ENCODE data around the gene PRKN. TPM values are rescaled to one million over a fixed set of nuclear protein-coding genes. Genes with fewer than 3 reads are reported as not detected.

PRKN gene
- total and polyA plus RNA-seq, 2 donors (not counting 3 experiments of a cell fraction or from before 2014, with no cell fraction given), result 0.06 TPM; not detected in 1

DNA sequence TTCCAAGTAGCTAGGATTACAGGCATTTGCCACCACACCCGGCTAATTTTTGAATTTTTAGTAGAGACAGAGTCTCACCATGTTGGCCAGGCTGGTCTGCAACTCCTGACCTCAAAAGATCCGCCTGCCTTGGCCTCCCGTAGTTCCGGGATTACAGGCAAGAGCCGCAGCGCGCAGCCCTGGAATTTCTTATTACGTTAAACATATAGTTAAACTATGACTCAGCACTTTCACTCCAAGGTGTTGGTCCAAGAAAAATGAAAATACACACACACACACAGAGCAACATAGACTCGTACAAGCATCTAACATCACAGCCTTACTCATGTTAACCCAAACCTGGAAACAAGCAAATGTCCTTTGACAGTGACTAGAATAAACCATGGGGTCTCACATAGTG lies 663.9 kb downstream of the PRKN start:
- Histone ChIP-seq H3K9ac (replicated peaks; ENCODE audit: extremely low read depth, insufficient read depth, low read length) (no peak overlapping the region), H2AFZ (ENCODE audit: low read depth, low read length) (no peak overlapping the region), H3K9me1 (replicated peaks; ENCODE audit: control insufficient read depth, extremely low read depth, insufficient read depth, low read length) (no peaks in the 10 kb centered on the region), H3K79me2 (ENCODE audit: control insufficient read depth, insufficient read depth, low read length) (no peaks in the 10 kb centered on the region), H3K9me3 (replicated peaks; ENCODE audit: control insufficient read depth, insufficient read depth, low read length) (no peaks in the 10 kb centered on the region), H3K27me3 (ENCODE audit: control insufficient read depth in 2 of 2, insufficient read depth in 2 of 2, low read length in 2 of 2) (no peaks in the 10 kb centered on the region), H3K36me3 (ENCODE audit: control insufficient read depth in 2 of 2, extremely low read depth in 1 of 2, insufficient read depth in 2 of 2, low read length in 2 of 2) (no peaks in the 10 kb centered on the region), H4K20me1 (replicated peaks; ENCODE audit: control insufficient read depth, extremely low read depth, insufficient read depth, low read length) (no peaks in the 10 kb centered on the region), H3K27ac (ENCODE audit: insufficient read depth, low read depth, low read length) (no peak overlapping the region), H3K4me2 (ENCODE audit: insufficient read depth, low read length) (no peak overlapping the region), H3K4me1 (ENCODE audit: control insufficient read depth, extremely low read depth, insufficient read depth, low read length) (no peaks in the 10 kb centered on the region), H3K4me3 (replicated peaks in 1 of 3; ENCODE audit: insufficient read depth in 1 of 3, low read depth in 1 of 3, low read length in 3 of 3) (no peak overlapping the region)
- no peak for FAIRE-seq
- no TSS peak for BruUV-seq (replicated peaks)
- TF ChIP-seq MYC (IDR thresholded peaks at IDR 0.05; ENCODE audit: low read depth, low read length) (no peak), EZH2 (IDR thresholded peaks at IDR 0.05; ENCODE audit: borderline replicate concordance, low read depth, low read length, severe bottlenecking) (no peak), JUN (IDR thresholded peaks at IDR 0.05; ENCODE audit: borderline replicate concordance, insufficient read depth, insufficient read length, low read depth) (no peak), POLR2A (IDR thresholded peaks at IDR 0.05; ENCODE audit: low read depth, low read length) (no peak), GATA2 (IDR thresholded peaks at IDR 0.05; ENCODE audit: insufficient read depth, insufficient read length, low read depth, low read length) (no peak), POLR2AphosphoS5 (IDR thresholded peaks at IDR 0.05; ENCODE audit: insufficient read depth, low read depth, low read length) (no peak), FOS (IDR thresholded peaks at IDR 0.05; ENCODE audit: borderline replicate concordance, insufficient read depth, low read length) (no peak)
- TF ChIP-seq, protein P1, sequence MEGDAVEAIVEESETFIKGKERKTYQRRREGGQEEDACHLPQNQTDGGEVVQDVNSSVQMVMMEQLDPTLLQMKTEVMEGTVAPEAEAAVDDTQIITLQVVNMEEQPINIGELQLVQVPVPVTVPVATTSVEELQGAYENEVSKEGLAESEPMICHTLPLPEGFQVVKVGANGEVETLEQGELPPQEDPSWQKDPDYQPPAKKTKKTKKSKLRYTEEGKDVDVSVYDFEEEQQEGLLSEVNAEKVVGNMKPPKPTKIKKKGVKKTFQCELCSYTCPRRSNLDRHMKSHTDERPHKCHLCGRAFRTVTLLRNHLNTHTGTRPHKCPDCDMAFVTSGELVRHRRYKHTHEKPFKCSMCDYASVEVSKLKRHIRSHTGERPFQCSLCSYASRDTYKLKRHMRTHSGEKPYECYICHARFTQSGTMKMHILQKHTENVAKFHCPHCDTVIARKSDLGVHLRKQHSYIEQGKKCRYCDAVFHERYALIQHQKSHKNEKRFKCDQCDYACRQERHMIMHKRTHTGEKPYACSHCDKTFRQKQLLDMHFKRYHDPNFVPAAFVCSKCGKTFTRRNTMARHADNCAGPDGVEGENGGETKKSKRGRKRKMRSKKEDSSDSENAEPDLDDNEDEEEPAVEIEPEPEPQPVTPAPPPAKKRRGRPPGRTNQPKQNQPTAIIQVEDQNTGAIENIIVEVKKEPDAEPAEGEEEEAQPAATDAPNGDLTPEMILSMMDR (IDR thresholded peaks at IDR 0.05; ENCODE audit: extremely low read depth in 1 of 2, insufficient read depth in 1 of 2, low read depth in 1 of 2, low read length in 2 of 2), result no peak
- TF ChIP-seq, protein P2, sequence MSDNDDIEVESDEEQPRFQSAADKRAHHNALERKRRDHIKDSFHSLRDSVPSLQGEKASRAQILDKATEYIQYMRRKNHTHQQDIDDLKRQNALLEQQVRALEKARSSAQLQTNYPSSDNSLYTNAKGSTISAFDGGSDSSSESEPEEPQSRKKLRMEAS (IDR thresholded peaks at IDR 0.05; ENCODE audit: insufficient read depth, insufficient read length), result no peak
- ChIA-PET CTCF (no interaction called here), POLR2A (no interaction called here)
- intact Hi-C loops (cut with micrococcal nuclease) (no loop called here), dilution Hi-C loops (cut with MboI; ENCODE audit: extremely low pct_ligation_motif_present, low sequenced_read_pairs) (no loop called here)
- no peak for DNase-seq (ENCODE audit: low read depth, low spot score)

All from endothelial cell of umbilical vein (primary cell).